HEK293 (cell line): ENCODE results near the gene OTUD3.
A peak's percentile ranks its signal among the peaks of the same experiment; 100 is the strongest.

Source experiments
- KLF10 ChIP-seq: fragments of 450-650 bp; IDR thresholded peaks from 2 replicates; pipeline ENCODE4 v1.5.1; 2018; ENCODE audit warnings: missing biosample characterization, mild to moderate bottlenecking, missing genetic modification characterization
- ZNF114 ChIP-seq: fragments of 450-650 bp; formaldehyde crosslinking; IDR thresholded peaks from 2 replicates; pipeline ENCODE4 v1.5.0; 2017; ENCODE audit warnings: missing biosample characterization, missing genetic modification characterization
- ZNF366 ChIP-seq: fragments of 450-650 bp; formaldehyde crosslinking; conservative IDR thresholded peaks from 2 replicates; pipeline ENCODE4 v1.5.1; 2016; ENCODE audit warnings: missing biosample characterization, missing genetic modification characterization
- TF ChIP-seq, protein P1 (sequence below): fragments of 450-650 bp; formaldehyde crosslinking; IDR thresholded peaks from 2 replicates; pipeline ENCODE4 v1.5.1; 2016; ENCODE audit warnings: missing biosample characterization, missing genetic modification characterization
- TF ChIP-seq, protein P2 (sequence below): fragments of 450-650 bp; formaldehyde crosslinking; IDR thresholded peaks from 2 replicates; pipeline ENCODE4 v1.5.1; 2016; ENCODE audit warnings: missing biosample characterization, missing genetic modification characterization, borderline replicate concordance

DNA sequence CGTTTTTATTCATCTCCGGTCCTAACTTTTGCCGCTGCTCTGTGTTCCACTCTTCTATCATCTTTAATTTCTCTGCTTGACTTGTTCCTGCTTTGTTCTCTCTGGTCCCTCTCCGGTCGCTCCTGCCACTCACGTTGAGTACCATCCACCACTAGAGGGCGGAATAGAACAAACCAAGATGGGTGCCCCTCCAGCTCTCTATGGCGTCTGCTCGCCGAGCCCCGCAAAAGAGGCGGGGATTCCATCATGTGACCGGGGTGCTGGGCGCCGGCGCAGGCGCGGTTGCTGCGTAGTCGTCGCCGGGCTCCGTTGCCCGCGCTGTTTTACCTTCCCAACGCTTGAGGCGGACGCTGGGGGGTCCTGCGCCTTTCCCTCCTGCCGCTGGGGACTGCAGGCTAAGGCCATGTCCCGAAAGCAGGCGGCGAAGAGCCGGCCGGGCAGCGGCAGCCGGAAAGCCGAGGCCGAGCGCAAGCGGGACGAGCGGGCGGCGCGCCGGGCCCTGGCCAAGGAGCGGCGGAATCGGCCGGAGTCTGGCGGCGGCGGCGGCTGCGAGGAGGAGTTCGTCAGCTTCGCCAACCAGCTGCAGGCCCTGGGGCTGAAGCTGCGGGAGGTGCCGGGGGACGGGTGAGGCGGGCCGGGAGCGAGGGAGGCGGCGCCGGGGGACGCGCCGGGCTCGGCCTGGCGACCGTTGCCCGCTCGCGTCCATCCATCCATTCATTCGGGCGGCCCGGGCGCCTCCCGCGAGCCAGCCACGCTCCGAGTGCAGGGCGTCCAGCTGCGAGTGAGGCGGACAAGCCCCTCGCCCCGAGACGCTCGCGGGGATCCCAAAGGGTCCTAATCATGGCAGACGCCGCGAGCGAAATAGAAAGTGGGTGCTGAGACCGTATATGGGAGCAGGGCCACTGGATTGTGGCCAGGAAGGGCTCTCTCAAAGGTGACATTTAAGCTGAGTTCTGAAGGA is at the start of gene OTUD3:
- TF ChIP-seq ZNF114 (no peak), ZNF366 (tag by site-specific recombination) (0 out of 2 replicates have a peak, but pooled peaks have one; percentile 24), KLF10 (tag by site-specific recombination) (0 out of 2 replicates have a peak, but pooled peaks have one; percentile 56)
- TF ChIP-seq, protein P1, sequence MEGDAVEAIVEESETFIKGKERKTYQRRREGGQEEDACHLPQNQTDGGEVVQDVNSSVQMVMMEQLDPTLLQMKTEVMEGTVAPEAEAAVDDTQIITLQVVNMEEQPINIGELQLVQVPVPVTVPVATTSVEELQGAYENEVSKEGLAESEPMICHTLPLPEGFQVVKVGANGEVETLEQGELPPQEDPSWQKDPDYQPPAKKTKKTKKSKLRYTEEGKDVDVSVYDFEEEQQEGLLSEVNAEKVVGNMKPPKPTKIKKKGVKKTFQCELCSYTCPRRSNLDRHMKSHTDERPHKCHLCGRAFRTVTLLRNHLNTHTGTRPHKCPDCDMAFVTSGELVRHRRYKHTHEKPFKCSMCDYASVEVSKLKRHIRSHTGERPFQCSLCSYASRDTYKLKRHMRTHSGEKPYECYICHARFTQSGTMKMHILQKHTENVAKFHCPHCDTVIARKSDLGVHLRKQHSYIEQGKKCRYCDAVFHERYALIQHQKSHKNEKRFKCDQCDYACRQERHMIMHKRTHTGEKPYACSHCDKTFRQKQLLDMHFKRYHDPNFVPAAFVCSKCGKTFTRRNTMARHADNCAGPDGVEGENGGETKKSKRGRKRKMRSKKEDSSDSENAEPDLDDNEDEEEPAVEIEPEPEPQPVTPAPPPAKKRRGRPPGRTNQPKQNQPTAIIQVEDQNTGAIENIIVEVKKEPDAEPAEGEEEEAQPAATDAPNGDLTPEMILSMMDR: peak; percentile 98
- TF ChIP-seq, protein P2, sequence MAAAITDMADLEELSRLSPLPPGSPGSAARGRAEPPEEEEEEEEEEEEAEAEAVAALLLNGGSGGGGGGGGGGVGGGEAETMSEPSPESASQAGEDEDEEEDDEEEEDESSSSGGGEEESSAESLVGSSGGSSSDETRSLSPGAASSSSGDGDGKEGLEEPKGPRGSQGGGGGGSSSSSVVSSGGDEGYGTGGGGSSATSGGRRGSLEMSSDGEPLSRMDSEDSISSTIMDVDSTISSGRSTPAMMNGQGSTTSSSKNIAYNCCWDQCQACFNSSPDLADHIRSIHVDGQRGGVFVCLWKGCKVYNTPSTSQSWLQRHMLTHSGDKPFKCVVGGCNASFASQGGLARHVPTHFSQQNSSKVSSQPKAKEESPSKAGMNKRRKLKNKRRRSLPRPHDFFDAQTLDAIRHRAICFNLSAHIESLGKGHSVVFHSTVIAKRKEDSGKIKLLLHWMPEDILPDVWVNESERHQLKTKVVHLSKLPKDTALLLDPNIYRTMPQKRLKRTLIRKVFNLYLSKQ (tag by site-specific recombination): no peak
